Stimulated activated effector memory CD8-positive, alpha-beta T cell treated with anti-CD3 and anti-CD28 coated beads, Interleukin-12 subunit alpha, Interleukin-12 subunit beta, amount 100 ng/mL, for 72 hours (primary cell): Measurements from ENCODE around the gene ITPKA.
A peak's percentile ranks its signal among the peaks of the same experiment; 100 is the strongest.

Experiments used
- ATAC-seq: fragments of 150-1000 bp; cut with Tn5 transposase; 2 replicates; pipeline ENCODE4 v1.10.0; 2021
- DNase-seq, 2 donors: peaks; one replicate each; pipeline ENCODE4 v3.0.0; 2021 to 2022; ENCODE audit warnings: low spot score in 2 of 2
- H3K27ac Mint-ChIP-seq: one replicate; pipeline ENCODE4 v1.8.0; 2022; ENCODE audit warnings: mild to moderate bottlenecking, mixed read lengths
- H3K36me3 Mint-ChIP-seq: one replicate; pipeline ENCODE4 v1.8.0; 2022; ENCODE audit warnings: mild to moderate bottlenecking, mixed read lengths
- H3K4me1 Mint-ChIP-seq: one replicate; pipeline ENCODE4 v1.8.0; 2022; ENCODE audit warnings: mixed read lengths
- H3K4me3 Mint-ChIP-seq: one replicate; pipeline ENCODE4 v1.8.0; 2022; ENCODE audit warnings: mild to moderate bottlenecking, mixed read lengths
- H3K9me3 Mint-ChIP-seq: one replicate; pipeline ENCODE4 v1.8.0; 2022; ENCODE audit warnings: mixed read lengths

The ITPKA gene

DNA sequence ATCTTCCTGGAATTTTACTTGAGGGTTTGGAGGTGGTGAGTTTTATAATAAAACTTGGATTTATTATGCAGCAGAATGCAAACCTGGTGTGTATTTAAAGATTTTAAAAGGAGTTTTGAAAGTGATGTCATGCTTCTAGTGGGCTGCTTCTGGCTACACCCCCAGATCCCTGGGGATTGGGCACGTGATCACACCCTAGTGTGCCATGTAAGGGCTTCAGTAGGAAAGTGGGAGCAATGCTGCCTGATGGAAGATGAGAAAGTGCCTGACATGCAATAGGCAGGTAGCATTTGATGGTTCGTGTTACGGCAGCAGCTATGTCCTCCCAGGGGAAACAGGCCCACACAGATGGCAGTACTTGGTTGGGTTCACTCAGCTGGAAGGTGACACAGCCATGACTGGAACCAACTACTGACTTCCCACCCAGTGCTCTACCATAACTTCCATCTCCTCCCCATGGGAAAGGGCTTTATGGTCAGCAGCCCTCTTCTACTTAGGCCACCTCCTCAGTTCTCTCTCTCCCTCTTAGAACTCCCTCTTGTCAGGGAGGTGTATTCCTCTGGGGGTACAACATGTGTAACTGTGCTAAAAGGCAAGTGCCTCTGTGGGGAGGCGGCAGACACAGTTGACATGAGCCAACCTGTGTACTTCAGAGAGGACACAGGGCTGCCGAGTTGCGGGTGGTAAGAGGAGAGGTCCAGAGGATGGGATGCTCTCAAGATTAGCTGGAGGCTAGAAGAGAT, 5.6 kb downstream of the ITPKA start:
- Mint-ChIP-seq H3K4me1 (peaks cover 21% of the 10 kb centered on the region), H3K9me3 (no peaks in the 10 kb centered on the region), H3K36me3 (peaks cover 7% of the 10 kb centered on the region), H3K27ac (no peak overlapping the region), H3K4me3 (no peak overlapping the region)
- DNase-seq, result no peak
- no peak for ATAC-seq

DNA sequence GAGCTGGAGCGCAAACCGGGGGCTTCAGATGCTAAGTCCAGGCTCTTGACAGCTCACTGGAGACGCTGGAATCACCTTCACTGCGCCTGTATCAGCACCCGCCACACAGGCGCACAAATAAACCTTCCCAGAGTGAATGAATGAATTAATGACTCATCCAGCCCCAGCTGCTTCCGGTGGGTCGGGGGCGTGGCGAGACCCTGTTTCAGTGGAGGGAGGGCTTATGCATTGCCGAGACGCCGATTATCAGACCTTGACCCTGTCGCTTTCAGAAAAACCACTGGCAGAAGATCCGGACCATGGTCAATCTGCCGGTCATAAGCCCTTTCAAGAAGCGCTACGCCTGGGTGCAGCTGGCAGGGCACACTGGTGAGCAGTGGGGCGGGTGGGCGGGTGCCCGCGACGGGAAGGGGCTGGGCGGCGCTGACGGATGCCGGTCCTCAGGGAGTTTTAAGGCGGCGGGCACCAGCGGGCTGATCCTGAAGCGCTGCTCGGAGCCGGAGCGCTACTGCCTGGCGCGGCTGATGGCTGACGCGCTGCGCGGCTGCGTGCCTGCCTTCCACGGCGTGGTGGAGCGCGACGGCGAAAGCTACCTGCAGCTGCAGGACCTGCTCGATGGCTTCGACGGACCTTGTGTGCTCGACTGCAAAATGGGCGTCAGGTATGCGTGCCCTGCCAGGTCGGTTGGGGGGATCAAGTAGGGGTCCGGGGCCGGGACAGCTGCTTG, 7.7 kb downstream of the ITPKA start:
- no peak for DNase-seq
- Mint-ChIP-seq H3K27ac (no peak overlapping the region), H3K4me3 (peak overlapping the region; percentile 63)

DNA sequence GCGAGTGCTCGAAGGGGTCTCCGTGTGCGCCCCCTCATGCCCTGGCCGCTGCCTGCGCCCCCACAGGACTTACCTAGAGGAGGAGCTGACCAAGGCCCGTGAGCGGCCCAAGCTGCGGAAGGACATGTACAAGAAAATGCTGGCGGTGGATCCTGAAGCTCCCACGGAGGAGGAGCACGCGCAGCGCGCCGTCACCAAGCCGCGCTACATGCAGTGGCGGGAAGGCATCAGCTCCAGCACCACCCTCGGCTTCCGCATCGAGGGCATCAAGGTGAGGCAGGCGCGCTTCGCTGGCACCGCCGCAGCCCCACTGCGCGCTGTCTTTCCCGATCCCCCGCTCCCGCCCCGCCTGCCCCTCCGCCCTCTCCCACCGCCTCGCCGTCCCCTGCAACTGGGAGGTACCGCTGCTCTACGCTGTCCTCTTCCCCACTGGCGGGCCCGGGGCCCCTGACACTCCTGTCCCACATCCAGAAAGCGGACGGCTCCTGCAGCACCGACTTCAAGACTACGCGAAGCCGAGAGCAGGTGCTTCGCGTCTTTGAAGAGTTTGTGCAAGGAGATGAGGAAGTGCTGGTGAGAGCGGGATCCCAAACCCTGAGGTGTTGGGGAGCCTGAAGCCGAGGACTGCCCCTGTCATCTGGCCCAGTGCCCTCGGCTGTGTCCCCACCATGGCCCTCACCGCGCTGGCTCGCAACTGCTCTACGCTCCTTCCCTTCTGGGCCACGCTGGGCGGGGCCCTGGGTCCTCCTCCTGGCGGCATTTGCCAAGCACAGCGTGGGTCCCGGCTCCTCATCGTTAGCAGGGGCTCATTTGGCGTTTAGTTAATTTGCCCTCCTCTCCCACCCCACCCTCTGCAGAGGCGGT, 8.5 kb downstream of the ITPKA start:
- Mint-ChIP-seq H3K9me3 (no peaks in the 10 kb centered on the region), H3K27ac (no peak overlapping the region), H3K36me3 (peaks cover 7% of the 10 kb centered on the region), H3K4me3 (peak overlapping the region; percentile 63), H3K4me1 (peaks cover 21% of the 10 kb centered on the region)
- peak; percentile 61 for ATAC-seq
- DNase-seq, result no peak

More for the DNA sequence above, 7.7 kb downstream of the ITPKA start:
- peaks cover 7% of the 10 kb centered on the region for H3K36me3 Mint-ChIP-seq
- peak; percentile 71 for ATAC-seq
- H3K4me1 Mint-ChIP-seq, result peaks cover 21% of the 10 kb centered on the region
- no peaks in the 10 kb centered on the region for H3K9me3 Mint-ChIP-seq

DNA sequence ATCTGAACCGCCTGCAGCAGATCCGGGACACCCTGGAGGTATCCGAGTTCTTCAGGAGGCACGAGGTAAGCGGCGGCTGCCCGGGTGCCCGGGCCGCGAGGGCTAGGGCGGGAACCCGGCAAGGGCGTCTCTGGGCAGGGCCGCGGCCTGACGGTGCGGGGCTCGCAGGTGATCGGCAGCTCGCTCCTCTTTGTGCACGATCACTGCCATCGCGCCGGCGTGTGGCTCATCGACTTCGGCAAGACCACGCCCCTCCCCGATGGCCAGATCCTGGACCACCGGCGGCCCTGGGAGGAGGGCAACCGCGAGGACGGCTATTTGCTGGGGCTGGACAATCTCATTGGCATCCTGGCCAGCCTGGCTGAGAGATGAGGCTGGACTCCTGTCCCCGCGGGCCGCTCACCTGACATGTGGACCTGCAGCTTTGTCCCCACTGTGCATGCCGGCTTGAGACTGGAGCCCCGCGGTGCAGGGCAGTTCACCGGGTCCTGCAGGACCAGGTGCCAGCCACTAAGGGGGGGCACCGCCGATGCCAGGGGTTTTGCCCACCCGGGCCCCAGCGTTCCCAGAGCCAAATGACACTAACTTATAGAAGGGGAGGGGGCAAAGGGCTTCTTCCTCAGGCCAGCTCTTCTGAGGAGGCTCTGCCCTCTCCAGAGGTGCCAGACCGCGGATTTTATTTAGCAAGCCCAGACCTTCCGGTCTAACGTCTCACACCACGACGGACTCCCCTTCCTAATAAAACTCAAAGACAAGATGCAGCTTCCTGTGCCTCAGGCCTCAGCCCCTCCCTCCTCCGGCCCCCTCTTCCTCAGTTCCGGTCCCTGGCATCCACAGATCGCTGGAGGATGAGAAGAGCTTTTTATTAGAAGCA, 9.4 kb downstream of the ITPKA start:
- Mint-ChIP-seq H3K27ac (no peak overlapping the region), H3K36me3 (peaks cover 7% of the 10 kb centered on the region), H3K9me3 (no peaks in the 10 kb centered on the region), H3K4me1 (peaks cover 21% of the 10 kb centered on the region), H3K4me3 (peak overlapping the region; percentile 63)
- ATAC-seq (peak; percentile 14), DNase-seq (no peak)

DNA sequence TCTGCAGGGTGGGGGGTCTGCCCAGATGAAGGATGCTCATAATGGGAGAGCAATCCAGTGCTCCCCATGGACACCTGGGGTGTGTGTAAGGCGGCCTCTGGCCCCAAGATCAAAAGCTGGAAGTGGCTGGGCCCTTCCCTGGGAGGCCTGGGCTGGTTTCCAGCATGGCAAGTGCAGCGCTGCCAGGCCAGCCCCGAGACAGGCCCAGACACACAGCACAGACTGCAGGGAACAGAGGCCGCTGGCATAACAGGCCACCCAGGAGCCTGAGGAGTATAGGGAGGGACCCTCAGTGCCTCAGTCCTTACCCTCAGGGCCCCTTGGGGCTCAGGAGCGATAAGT, 10.0 kb downstream of the ITPKA start:
- Mint-ChIP-seq H3K27ac (no peak overlapping the region), H3K4me3 (peak overlapping the region; percentile 63), H3K9me3 (no peaks in the 10 kb centered on the region), H3K36me3 (peaks cover 7% of the 10 kb centered on the region), H3K4me1 (peaks cover 21% of the 10 kb centered on the region)
- no peak for ATAC-seq
- no peak for DNase-seq

DNA sequence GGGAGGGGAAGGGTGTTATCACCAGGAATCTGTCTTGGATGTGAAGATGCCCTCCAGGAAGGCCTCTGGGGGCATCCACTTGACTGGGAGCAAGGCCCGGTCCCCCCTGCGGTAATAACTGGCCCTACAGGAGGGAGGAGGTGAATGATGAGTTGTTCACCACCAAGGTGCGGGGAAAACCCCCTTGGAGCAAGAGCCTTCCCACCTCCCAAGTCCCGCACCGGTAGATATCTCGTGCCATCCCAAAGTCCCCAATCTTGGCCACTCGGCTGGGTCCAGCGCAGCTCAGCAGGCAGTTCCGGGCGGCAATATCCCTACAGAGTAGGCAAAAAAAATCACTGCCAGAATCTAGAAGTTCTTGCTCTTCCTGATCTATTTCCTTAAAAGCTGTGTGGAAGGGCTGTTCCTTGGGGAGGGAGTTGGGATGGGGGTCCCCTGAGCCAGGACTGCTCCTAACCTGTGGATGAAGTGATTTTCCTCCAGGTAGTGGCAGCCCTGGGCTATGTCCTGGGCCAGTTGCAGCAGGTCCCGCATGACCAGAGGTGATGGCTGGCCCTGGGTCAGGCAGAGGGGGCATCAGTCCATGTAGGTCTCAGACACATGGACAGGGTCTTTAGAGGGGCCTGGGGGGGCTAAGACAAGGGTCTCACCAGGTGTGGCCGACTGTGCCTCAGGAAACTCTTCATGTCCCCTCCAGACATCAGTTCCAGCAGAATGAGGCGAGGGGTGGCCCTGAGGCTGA, 11.2 kb downstream of the ITPKA start:
- ATAC-seq, result no peak
- peaks cover 21% of the 10 kb centered on the region for H3K4me1 Mint-ChIP-seq
- peaks cover 7% of the 10 kb centered on the region for H3K36me3 Mint-ChIP-seq
- no peak overlapping the region for H3K27ac Mint-ChIP-seq
- no peak overlapping the region for H3K4me3 Mint-ChIP-seq
- no peaks in the 10 kb centered on the region for H3K9me3 Mint-ChIP-seq
- DNase-seq, result no peak

DNA sequence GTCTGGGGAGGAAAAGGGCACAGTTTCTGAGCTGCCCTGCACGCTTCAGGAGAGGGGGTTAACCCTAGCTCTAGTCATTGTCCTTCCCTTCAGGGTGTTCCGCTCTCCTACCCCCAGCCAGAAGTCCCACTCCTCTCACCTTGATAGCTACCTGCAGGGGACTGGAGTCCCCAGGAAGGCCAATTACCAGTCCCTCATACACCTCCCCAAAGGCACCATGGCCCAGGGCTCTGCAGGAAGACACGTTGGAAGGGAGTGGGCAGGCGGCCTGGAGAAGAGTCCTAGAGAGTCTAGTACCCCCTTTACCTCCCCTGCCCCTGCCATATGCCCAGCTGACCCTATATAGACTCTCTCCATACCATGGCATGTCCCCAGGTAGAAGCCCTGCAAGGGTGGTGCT, 12.1 kb downstream of the ITPKA start:
- DNase-seq, result no peak
- H3K36me3 Mint-ChIP-seq, result peaks cover 7% of the 10 kb centered on the region
- ATAC-seq, result no peak
- no peak overlapping the region for H3K27ac Mint-ChIP-seq
- peaks cover 21% of the 10 kb centered on the region for H3K4me1 Mint-ChIP-seq
- H3K4me3 Mint-ChIP-seq, result no peak overlapping the region
- no peaks in the 10 kb centered on the region for H3K9me3 Mint-ChIP-seq

DNA sequence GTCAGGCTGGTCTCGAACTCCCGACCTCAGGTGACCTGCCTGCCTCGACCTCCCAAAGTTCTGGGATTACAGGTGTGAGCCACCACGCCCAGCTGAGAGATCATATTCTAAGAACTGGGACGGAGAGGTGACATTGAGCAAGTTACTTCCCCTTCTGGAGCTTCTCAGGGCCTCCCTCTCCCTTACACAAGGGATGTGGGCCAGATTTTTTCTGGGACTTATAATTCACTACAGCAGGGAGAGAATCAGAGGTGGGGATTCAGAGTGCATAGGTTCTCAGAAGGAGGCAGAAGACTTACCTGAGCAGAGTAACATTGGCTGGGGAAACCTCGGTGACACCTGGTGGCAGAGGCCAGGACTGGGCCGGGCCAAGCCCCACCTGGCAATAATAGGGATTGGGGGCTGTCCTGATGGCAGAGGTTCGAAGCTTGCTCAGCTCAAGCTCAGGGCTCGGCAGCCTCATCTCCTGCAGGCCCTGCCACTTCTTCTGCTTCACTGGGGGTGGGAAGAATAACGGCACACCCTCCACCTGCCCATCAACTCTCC, 13.2 kb downstream of the ITPKA start:
- ATAC-seq, result no peak
- no peak for DNase-seq
- no peak overlapping the region for H3K4me3 Mint-ChIP-seq

DNA sequence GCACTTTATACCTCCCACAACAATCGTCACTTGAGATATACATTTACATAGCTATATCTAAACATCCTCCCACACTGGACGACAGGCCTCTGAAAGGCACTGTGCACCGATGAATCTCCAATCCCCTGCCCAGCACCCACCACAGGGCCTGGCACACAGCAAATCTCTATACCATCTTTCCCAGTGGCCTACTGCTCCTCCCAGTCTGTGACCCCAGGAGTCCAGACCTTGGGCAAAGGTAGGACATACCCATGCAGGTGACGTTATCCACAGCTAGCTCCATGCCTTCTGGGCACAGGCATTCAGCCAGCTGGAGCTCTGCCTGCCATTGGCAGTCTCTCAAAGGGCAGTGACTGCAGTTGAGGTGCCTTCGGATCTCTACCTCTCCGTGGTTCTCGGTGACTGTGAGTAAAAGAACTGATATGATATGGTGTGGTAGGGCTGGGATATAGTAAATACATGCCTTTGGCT, 14.2 kb downstream of the ITPKA start:
- DNase-seq (no peak), ATAC-seq (no peak)
- H3K9me3 Mint-ChIP-seq, result no peaks in the 10 kb centered on the region
- H3K36me3 Mint-ChIP-seq, result peaks cover 7% of the 10 kb centered on the region
- no peak overlapping the region for H3K27ac Mint-ChIP-seq
- H3K4me1 Mint-ChIP-seq, result peaks cover 11% of the 10 kb centered on the region
- H3K4me3 Mint-ChIP-seq, result no peak overlapping the region

More for the DNA sequence above, 13.2 kb downstream of the ITPKA start:
- Mint-ChIP-seq H3K36me3 (peaks cover 7% of the 10 kb centered on the region), H3K9me3 (no peaks in the 10 kb centered on the region), H3K27ac (no peak overlapping the region), H3K4me1 (peaks cover 12% of the 10 kb centered on the region)

DNA sequence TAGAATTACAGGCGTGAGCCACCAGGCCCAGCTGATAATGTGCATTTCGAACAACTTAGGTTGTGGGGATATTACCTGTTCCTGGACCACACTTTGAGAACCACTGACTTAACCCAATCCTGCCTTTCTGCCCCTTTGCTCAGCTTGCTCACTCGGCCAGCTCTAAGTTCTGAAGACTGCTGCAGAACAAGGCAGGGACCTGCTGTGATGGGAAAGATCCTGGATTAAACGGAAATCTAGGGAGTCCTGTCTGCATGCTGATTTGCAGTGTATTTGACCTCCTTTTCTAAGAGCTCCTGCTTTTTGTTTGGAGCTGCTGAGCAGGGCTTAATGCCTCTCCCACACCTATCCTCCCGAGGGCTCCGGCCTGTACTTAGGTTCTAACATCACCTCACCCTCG, 17.1 kb downstream of the ITPKA start:
- Mint-ChIP-seq H3K36me3 (no peaks in the 10 kb centered on the region), H3K4me3 (no peak overlapping the region), H3K4me1 (peaks cover 28% of the 10 kb centered on the region), H3K9me3 (no peaks in the 10 kb centered on the region), H3K27ac (no peak overlapping the region)
- no peak for ATAC-seq
- no peak for DNase-seq

DNA sequence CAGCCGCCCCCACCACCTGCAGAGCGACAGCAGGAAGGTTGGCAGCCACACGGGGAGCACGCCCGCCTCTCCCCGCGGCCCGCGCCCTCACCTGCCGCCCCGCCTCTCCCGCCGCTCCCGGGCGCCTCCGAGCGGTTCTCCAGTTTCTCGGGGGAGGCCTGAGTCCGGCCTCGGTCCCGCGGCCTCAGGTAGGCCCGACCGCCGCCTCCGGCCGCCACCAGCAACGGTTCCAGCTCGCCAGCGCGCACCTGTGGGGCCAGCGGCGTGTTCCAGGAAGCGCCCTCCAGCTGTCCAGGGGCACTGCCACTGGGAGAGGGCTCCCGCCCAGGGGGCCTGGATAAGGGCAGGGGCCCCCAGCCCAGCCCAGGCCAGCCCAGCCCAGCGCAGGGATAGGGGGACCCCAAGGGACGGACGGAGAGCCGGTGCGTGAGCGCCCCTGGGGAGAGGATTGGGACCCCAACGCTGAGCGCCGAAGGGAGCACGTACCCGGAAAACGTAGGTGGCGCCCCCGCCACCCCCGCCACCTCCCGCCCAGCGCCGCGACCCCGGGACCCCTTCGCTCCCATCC, 17.7 kb downstream of the ITPKA start:
- Mint-ChIP-seq H3K27ac (no peak overlapping the region), H3K4me3 (peak overlapping the region; percentile 78), H3K9me3 (no peaks in the 10 kb centered on the region), H3K36me3 (peaks cover 1% of the 10 kb centered on the region), H3K4me1 (peaks cover 28% of the 10 kb centered on the region)
- DNase-seq (no peak), ATAC-seq (no peak)

DNA sequence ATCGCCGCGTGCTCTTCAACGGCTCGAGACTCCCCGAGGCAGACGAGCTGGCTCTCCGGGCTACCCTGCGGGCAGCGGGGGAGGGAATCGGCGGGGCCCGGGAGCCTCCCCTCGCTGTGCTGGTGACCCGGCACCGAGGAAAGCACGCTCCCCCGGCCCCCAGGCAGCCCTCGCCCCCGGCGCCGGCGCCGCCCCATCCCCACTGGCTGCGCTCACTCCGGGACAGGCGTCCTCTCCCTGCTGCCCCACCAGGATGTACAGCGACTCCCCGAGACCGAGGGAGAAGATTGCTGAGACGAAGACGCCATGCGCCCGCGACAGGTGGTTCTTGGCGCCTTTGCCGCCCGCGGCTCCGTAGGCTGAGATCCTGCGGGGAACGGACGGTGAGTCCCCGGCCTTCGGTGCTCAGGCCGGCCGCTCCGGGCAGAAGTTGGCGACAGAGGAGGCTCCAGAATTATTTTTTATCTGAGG, 18.3 kb downstream of the ITPKA start:
- no peak for ATAC-seq
- Mint-ChIP-seq H3K4me3 (peak overlapping the region; percentile 78), H3K36me3 (peaks cover 7% of the 10 kb centered on the region), H3K4me1 (peaks cover 28% of the 10 kb centered on the region), H3K27ac (no peak overlapping the region), H3K9me3 (no peaks in the 10 kb centered on the region)
- no peak for DNase-seq

DNA sequence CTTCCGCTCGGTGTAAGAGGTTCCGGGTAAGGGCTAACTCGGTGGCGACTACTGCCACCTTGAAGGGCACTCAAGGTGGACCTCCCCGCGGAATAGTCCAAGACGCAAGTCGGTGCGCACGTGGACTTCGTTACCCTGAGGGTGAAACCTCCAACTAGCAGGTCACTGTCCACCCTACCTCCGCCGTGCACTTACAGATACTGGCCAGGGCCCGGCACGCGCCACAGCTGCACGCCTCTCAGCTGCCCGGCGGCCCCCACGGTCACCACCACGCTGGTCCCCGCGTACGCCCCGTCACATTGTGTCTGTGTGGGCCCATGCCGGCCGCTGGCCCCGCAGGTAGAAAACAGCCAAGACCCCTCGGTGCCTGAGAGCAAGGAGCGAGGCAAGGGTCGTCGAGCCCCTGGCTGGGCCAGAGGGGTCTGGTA, 18.9 kb downstream of the ITPKA start:
- DNase-seq, result no peak
- Mint-ChIP-seq H3K4me3 (peak overlapping the region; percentile 78), H3K4me1 (peaks cover 28% of the 10 kb centered on the region), H3K36me3 (peaks cover 12% of the 10 kb centered on the region), H3K9me3 (no peaks in the 10 kb centered on the region), H3K27ac (no peak overlapping the region)
- no peak for ATAC-seq
